Right lobe of liver (tissue), 6 donors: ENCODE data around the gene FAM50A. TPM values are rescaled to one million over a fixed set of nuclear protein-coding genes. Genes with fewer than 3 reads are reported as not detected.
"Not testable (repeated sequence)": the region's sequence is repeated elsewhere in the genome, so short reads cannot be mapped to it uniquely, and the experiment has no call there.

Experiments
- ATAC-seq, 4 donors: fragments of 200-7000 bp; cut with Tn5 transposase; one replicate each; pipeline ENCODE4 v1.9.1; 2020; ENCODE audit warnings: mild to moderate bottlenecking in 4 of 4, moderate library complexity in 4 of 4
- DNase-seq, 3 donors: peaks; one replicate each; pipeline ENCODE4 v3.0.0-alpha.2; 2020
- H3K27ac ChIP-seq, 3 donors: fragments of 200-600 bp; one replicate each; pipeline ENCODE4 v1.8.0; 2022
- H3K27me3 ChIP-seq, 2 donors: fragments of 200-600 bp; one replicate each; pipeline ENCODE4 v1.8.0; 2022
- H3K36me3 ChIP-seq, 4 donors: fragments of 200-600 bp; sonication (generic) in 1 of 4; one replicate each; pipeline versions ENCODE4 v1.5.1 to v1.8.0; 2017 to 2022; ENCODE audit warnings: control low read depth in 1 of 4
- H3K4me1 ChIP-seq, 4 donors: fragments of 200-600 bp; sonication (generic) in 1 of 4; one replicate each; pipeline versions ENCODE4 v1.5.1 to v1.8.0; 2017 to 2022; ENCODE audit warnings: control low read depth in 1 of 4
- H3K4me3 ChIP-seq, 3 donors: fragments of 200-600 bp; one replicate each; pipeline ENCODE4 v1.8.0; 2022
- H3K9me3 ChIP-seq, 4 donors: fragments of 200-600 bp; sonication (generic) in 1 of 4; one replicate each; pipeline versions ENCODE4 v1.5.1 to v1.8.0; 2017 to 2022; ENCODE audit warnings: control low read depth in 1 of 4
- POLR2A ChIP-seq: fragments of 450-650 bp; IDR thresholded peaks from one replicate; pipeline ENCODE4 v1.6.1; 2017; ENCODE audit warnings: antibody characterized with exemption, mild to moderate bottlenecking
- WGBS: methylation state at CpG from one replicate; pipeline ENCODE4 v1.1.6; 2018; ENCODE audit warnings: low coverage, low lambda C conversion rate; ENCODE audit not compliant: insufficient coverage; ENCODE audit errors: missing lambda C conversion rate; 5-methylcytosine and 5-hydroxymethylcytosine counted together
- intact Hi-C, 2 donors: fragments of 100-400 bp; cut with DNase I; formaldehyde crosslinking; loops; one replicate each; pipeline versions ENCODE4 v1.11.2 to v1.14.1; 2022
- long read RNA-seq: library from polyadenylated mRNA; unstranded; transcript quantifications from one replicate; pipeline ENCODE4 v2.0.0, GENCODE V29; 2019
- total RNA-seq, 6 experiments: library from RNA; depleted of rRNA in 2 of 6; stranded (reverse); fragments of >200 nt in 2 of 6; fragmentation: NEBNext Ultra II Directional in 3 of 6; extraction: Animal tissue kit (Norgen Biotek cat#: 25700) in 3 of 6; gene quantifications; one replicate each; pipeline versions ENCODE4 v1.1.0 to v1.2.4, GENCODE V29; 2016 to 2023
- TF ChIP-seq, protein P1 (sequence below), 4 donors: fragments of 200-600 bp in 3 of 4; fragments of 450-650 bp in 1 of 4; IDR thresholded peaks; one replicate each; pipeline versions ENCODE4 v1.5.1 to v1.8.0; 2016 to 2022; ENCODE audit warnings: antibody characterized with exemption in 4 of 4, mild to moderate bottlenecking in 2 of 4
- donor health status: DM: no; HTN: yes; CAD: no.
- donor health status: DM: no; HTN: no; CAD: no.
- donor health status: DM: no; HTN: no; CAD: no.
- donor health status: DM: no; HTN: yes; CAD: no.
- donor health status: DM: no; HTN: yes; CAD: no.

Gene FAM50A, protein sequence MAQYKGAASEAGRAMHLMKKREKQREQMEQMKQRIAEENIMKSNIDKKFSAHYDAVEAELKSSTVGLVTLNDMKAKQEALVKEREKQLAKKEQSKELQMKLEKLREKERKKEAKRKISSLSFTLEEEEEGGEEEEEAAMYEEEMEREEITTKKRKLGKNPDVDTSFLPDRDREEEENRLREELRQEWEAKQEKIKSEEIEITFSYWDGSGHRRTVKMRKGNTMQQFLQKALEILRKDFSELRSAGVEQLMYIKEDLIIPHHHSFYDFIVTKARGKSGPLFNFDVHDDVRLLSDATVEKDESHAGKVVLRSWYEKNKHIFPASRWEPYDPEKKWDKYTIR
- 10 to 100 TPM; 19.2 to 36.8 (median 21.9) TPM for total RNA-seq
- long read RNA-seq, partial matches to known transcripts, result 0 of 3 reads
- long read RNA-seq, other reads (novel, unspliced or antisense), result 0 of 3 reads

DNA sequence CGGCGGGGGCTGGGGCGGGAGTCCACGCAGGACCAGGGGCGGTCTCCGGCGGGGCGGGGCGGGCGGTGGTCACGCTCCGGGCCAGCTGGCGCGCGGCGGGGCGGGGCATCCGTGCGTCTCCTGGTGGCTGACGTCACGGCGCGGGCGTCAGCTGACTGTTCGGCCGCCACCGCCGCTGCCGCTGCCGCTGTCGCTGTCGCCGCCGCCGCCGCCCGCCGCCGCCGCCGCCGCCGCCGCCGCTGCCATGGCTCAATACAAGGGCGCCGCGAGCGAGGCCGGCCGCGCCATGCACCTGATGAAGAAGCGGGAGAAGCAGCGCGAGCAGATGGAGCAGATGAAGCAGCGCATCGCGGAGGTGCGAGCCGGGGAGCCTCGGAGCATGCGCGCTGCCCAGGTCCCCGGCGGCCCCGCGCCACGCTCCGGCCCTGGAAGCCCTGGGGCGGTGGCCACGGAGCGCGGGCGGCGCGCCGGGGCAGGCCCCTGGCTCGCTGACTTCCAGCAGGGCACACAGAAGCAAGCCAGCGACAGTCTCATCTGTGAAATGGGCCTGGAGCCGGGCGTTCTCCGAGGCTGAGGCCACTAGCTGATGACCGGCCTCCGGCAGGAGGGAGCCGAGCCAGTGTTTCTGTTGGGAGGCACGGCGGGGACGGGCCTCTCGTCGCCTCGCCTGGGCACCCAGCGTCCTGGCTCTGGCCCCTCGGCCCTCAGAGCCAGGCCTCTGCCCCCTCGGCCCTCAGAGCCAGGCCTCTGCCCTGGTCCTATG lies at the start of gene FAM50A:
TSS of gene FAM50A (plus strand) at position 150 of the 763 bp plus-strand sequence. CDS start at position 245, 95 bp downstream.
- WGBS, result 40% methylated on average over 1 of the region's 94 CpGs
- Histone ChIP-seq H3K4me1 (peaks cover 0 to 4% (median 0%) of the 10 kb centered on the region in 4 donors), H3K27me3 (no peaks in the 10 kb centered on the region), H3K36me3 (no peaks in the 10 kb centered on the region), H3K27ac (peak within 1 kb of the TSS; percentile 53 to 66 (median 54)), H3K9me3 (no peaks in the 10 kb centered on the region), H3K4me3 (peak within 1 kb of the TSS; percentile 54 to 64 (median 60))
- peak; percentile 37 for TF ChIP-seq POLR2A
- TF ChIP-seq, protein P1, sequence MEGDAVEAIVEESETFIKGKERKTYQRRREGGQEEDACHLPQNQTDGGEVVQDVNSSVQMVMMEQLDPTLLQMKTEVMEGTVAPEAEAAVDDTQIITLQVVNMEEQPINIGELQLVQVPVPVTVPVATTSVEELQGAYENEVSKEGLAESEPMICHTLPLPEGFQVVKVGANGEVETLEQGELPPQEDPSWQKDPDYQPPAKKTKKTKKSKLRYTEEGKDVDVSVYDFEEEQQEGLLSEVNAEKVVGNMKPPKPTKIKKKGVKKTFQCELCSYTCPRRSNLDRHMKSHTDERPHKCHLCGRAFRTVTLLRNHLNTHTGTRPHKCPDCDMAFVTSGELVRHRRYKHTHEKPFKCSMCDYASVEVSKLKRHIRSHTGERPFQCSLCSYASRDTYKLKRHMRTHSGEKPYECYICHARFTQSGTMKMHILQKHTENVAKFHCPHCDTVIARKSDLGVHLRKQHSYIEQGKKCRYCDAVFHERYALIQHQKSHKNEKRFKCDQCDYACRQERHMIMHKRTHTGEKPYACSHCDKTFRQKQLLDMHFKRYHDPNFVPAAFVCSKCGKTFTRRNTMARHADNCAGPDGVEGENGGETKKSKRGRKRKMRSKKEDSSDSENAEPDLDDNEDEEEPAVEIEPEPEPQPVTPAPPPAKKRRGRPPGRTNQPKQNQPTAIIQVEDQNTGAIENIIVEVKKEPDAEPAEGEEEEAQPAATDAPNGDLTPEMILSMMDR (IDR thresholded peaks at IDR 0.05), result peak in 1 of 4 donors; percentile 5
- ATAC-seq (peak; percentile 76 to 89 (median 84)), DNase-seq (peak; percentile 82 to 83 (median 82))
- intact Hi-C loops, result no loop called here

DNA sequence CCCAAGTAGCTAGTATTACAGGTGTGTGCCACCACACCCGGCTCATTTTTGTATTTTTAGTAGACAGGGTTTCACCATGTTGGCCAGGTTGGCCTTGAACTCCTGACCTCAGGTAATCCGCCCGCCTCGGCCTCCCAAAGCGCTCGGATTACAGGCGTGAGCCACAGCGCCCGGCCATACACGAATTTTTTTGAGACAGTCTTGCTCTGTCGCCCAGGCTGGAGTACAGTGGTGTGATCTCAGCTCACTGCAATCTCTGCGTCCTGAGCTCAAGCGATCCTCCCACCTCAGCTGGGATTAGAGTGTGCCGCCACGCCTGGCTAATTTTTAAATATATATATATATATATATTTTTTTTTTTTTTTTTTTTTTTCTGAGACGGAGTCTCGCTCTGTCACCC lies 47.6 kb upstream of the FAM50A start:
- WGBS, result 76% methylated on average over 10 of the region's 17 CpGs
- peak overlapping the region in 1 of 3 donors; percentile 71 for H3K4me3 ChIP-seq
- H3K27ac ChIP-seq, result peak overlapping the region in 1 of 3 donors; percentile 95
- H3K9me3 ChIP-seq, H3K27me3 ChIP-seq, intact Hi-C loops, ATAC-seq, DNase-seq: not testable (repeated sequence)
- H3K4me1 ChIP-seq, result peaks cover 0 to 14% (median 3%) of the 10 kb centered on the region in 4 donors
- H3K36me3 ChIP-seq, result peaks cover 0 to 18% (median 4%) of the 10 kb centered on the region in 4 donors

DNA sequence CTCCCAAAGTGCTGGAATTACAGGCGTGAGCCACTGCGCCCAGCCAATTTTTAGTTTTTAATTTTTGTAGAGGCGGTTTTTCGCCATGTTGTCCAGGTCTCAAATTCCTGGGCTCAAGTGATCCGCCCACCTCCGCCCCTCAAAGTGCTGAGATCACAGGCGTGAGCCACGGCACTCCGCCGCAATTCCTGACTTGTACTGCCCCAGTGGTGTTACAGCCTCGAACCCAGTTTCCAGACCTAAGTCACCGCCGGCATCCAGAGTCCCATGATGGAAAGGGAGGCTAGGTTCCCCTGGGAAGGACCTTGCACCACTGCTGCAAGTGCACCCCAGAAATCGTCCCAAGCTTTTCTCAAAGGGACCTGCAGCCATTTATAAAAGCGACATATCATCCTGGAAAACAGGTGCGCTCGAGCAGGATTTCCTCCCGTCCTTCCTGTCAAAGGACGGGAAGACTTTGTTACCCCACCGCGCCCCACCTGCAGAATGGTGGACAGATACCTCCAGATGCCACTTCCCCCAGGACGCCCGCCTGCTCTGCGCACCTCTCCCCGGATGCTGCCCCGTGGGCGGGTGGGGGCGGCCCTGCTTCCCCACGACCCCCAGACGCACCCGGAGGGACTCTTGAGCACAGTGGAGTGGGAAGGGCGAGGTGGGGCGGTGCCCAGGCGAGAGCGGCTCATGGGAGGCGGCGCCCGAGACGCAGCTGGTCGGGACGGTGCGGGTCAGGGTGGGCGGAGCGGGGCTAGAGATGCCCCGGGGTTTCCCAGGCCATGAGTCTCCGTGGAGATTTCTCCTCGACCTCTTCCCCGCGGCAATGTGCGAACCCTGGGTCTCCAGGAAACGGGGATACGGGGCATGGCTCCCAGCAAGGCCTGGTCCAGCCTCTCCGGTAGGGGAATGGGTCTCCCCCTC lies 46.7 kb upstream of the FAM50A start:
- Histone ChIP-seq H3K9me3 (no peaks in the 10 kb centered on the region), H3K4me1 (peaks cover 0 to 23% (median 6%) of the 10 kb centered on the region in 4 donors), H3K4me3 (peak overlapping the region; percentile 49 to 76 (median 71)), H3K27me3 (no peaks in the 10 kb centered on the region), H3K36me3 (peaks cover 0 to 18% (median 4%) of the 10 kb centered on the region in 4 donors), H3K27ac (peak overlapping the region; percentile 95 to 96 (median 95))
- ATAC-seq (peak; percentile 74 to 85 (median 76)), DNase-seq (peak; percentile 81 to 84 (median 82))
- intact Hi-C loops, result no loop called here
- TF ChIP-seq, protein P1 (IDR thresholded peaks at IDR 0.05), result no peak
- peak; percentile 33 for TF ChIP-seq POLR2A
- WGBS, result 59% methylated on average over 20 of the region's 53 CpGs

DNA sequence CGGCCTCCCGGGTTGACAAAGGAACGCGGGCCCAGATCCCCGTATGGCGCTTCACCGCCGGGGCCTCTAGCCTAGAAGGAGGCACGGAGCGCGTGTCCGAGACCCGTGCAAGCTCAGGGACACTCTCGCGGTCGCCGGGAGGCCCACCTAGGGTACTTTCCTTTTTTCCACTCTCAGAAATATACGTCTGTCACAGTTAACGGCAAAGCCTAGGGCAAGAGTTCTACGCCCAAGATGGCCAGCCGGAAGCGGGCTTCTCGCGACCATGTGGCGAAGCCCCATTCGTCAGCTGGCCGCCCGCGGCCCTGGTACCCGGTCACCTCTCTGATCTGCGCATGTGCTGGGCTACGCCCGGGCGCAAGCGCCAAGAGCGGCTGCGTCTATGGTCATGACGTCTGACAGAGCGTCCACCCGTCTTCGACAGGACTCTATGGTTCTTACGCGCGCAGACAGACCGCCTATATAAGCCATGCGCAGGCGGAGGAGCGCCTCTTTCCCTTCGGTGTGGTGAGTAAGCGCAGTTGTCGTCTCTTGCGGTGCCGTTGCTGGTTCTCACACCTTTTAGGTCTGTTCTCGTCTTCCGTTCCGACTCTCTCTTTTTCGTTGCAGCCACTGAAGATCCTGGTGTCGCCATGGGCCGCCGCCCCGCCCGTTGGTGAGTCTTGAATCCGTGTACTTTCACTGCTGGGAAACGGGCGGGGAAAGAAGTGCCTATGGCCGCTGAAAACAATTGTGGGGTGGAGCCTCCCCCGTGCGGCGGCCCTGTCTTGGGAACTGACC lies 45.9 kb upstream of the FAM50A start, which contains the start of gene RPL10:
TSS of gene RPL10 (plus strand) at position 490 of the 780 bp plus-strand sequence. CDS start at position 633, 143 bp downstream.
- intact Hi-C loops, result no loop called here
- peak within 1 kb of the TSS; percentile 95 to 96 (median 95) for H3K27ac ChIP-seq
- H3K9me3 ChIP-seq, result no peaks in the 10 kb centered on the region
- H3K4me1 ChIP-seq, result peaks cover 0 to 25% (median 6%) of the 10 kb centered on the region in 4 donors
- TF ChIP-seq POLR2A, result peak; percentile 83
- TF ChIP-seq, protein P1 (IDR thresholded peaks at IDR 0.05), result no peak
- peak; percentile 84 to 87 (median 85) for ATAC-seq
- peak within 1 kb of the TSS; percentile 71 to 76 (median 75) for H3K4me3 ChIP-seq
- DNase-seq, result peak; percentile 94 to 96 (median 94)
- WGBS, result 30% methylated on average over 19 of the region's 69 CpGs
- H3K27me3 ChIP-seq, result no peaks in the 10 kb centered on the region
- H3K36me3 ChIP-seq, result peaks cover 0 to 18% (median 4%) of the 10 kb centered on the region in 4 donors
